ENCODE results near the gene GRID2IP. TPM values are rescaled to one million over a fixed set of nuclear protein-coding genes. Genes with fewer than 3 reads are reported as not detected.

Gene GRID2IP
- total and polyA plus RNA-seq, 3 donors from 2014 or later, result 0.34 to 1.9 (median 1.1) TPM

- Histone ChIP-seq H3K36me3 (ENCODE audit: low read depth, missing control alignments) (no peaks in the 10 kb centered on the region), H3K27ac (no peak overlapping the region), H3K27me3 (no peaks in the 10 kb centered on the region), H3K4me1 (no peaks in the 10 kb centered on the region), H3K4me3 (no peak overlapping the region), H3K9me3 (no peaks in the 10 kb centered on the region)
- intact Hi-C loops (cut with DNase I; ENCODE audit: low total_unique reads), result no loop called here
- DNase-seq, result no peak
- 89 to 95% methylated on average over 8 to 12 of the region's 12 CpGs for WGBS, 2 donors
- TF ChIP-seq CTCF (IDR thresholded peaks at IDR 0.05) (no peak), POLR2A (IDR thresholded peaks at IDR 0.05) (no peak)
These were observed 49.4 kb downstream of the GRID2IP start for GRCh38 chr7:6501586-6502564.

GRCh38 chr7:6500691-6501090 lies 50.6 kb downstream of the GRID2IP start:
- Histone ChIP-seq H3K36me3 (ENCODE audit: low read depth, missing control alignments) (no peaks in the 10 kb centered on the region), H3K4me3 (no peak overlapping the region), H3K27ac (no peak overlapping the region), H3K27me3 (no peaks in the 10 kb centered on the region), H3K9me3 (no peaks in the 10 kb centered on the region), H3K4me1 (no peaks in the 10 kb centered on the region)
- 79% methylated on average over 1 of the region's 1 CpG; no CpG with 5 or more reads in 1 of the 2 donors for WGBS, 2 donors
- intact Hi-C loops (cut with DNase I; ENCODE audit: low total_unique reads), result no loop called here
- no peak for TF ChIP-seq CTCF (IDR thresholded peaks at IDR 0.05)
- TF ChIP-seq POLR2A (IDR thresholded peaks at IDR 0.05), result no peak
- DNase-seq, result no peak

GRCh38 chr7:6497994-6498393 lies 53.3 kb downstream of the GRID2IP start:
- no peak overlapping the region for H3K27ac ChIP-seq
- H3K4me3 ChIP-seq, result no peak overlapping the region
- DNase-seq, result no peak
- no peaks in the 10 kb centered on the region for H3K36me3 ChIP-seq (ENCODE audit: low read depth, missing control alignments)
- intact Hi-C loops (cut with DNase I; ENCODE audit: low total_unique reads), result no loop called here
- no peaks in the 10 kb centered on the region for H3K9me3 ChIP-seq
- no peaks in the 10 kb centered on the region for H3K27me3 ChIP-seq
- no peaks in the 10 kb centered on the region for H3K4me1 ChIP-seq
- WGBS, 2 donors, result 80 to 96% methylated on average over 3 to 13 of the region's 14 CpGs
- TF ChIP-seq POLR2A (IDR thresholded peaks at IDR 0.05) (no peak), CTCF (IDR thresholded peaks at IDR 0.05) (no peak)

GRCh38 chr7:6497637-6497905 lies 53.7 kb downstream of the GRID2IP start:
- H3K4me3 ChIP-seq, result no peak overlapping the region
- no peaks in the 10 kb centered on the region for H3K9me3 ChIP-seq
- 76 to 93% methylated on average over 3 to 14 of the region's 14 CpGs for WGBS, 2 donors
- no peaks in the 10 kb centered on the region for H3K27me3 ChIP-seq
- TF ChIP-seq POLR2A (IDR thresholded peaks at IDR 0.05) (no peak), CTCF (IDR thresholded peaks at IDR 0.05) (no peak)
- H3K27ac ChIP-seq, result no peak overlapping the region
- no peaks in the 10 kb centered on the region for H3K36me3 ChIP-seq (ENCODE audit: low read depth, missing control alignments)
- H3K4me1 ChIP-seq, result no peaks in the 10 kb centered on the region
- intact Hi-C loops (cut with DNase I; ENCODE audit: low total_unique reads), result no loop called here
- DNase-seq, result no peak

Measured in testis (tissue), 3 donors.